Keratinocyte (primary cell): ENCODE measurements around the gene IRF2BP2. TPM values are rescaled to one million over a fixed set of nuclear protein-coding genes. Genes with fewer than 3 reads are reported as not detected.

Experiments
- DNase-seq: peaks from one replicate; pipeline ENCODE4 v3.0.0-alpha.2; 2011; ENCODE audit warnings: low read depth, missing footprints, low spot score
- FAIRE-seq: peaks from 2 replicates; lab custom pipeline; 2011; peaks lifted over from hg19 to GRCh38; lab: Jason Lieb, UNC
- H2AFZ ChIP-seq: 2 replicates; pipeline ENCODE4 v1.6.0; 2012; ENCODE audit warnings: low read length, control low read depth, inconsistent platforms; ENCODE audit not compliant: control insufficient read depth
- H3K27ac ChIP-seq: 2 replicates; pipeline ENCODE4 v1.5.1; 2011; ENCODE audit warnings: low read length; ENCODE audit not compliant: control insufficient read depth, insufficient read depth
- H3K27me3 ChIP-seq: 3 replicates; pipeline ENCODE4 v1.6.0; 2011; ENCODE audit warnings: low read length; ENCODE audit not compliant: control insufficient read depth, insufficient read depth; ENCODE audit errors: extremely low read depth
- H3K36me3 ChIP-seq, 2 experiments: 2 replicates in 1 of 2; 3 replicates in 1 of 2; pipeline ENCODE4 v1.5.1; 2011; ENCODE audit warnings: low read length in 2 of 2, mild to moderate bottlenecking in 1 of 2; ENCODE audit not compliant: control insufficient read depth in 2 of 2, insufficient read depth in 2 of 2; ENCODE audit errors: extremely low read depth in 1 of 2
- H3K4me1 ChIP-seq: 3 replicates; pipeline ENCODE4 v1.5.1; 2011; ENCODE audit warnings: low read length; ENCODE audit not compliant: control insufficient read depth, insufficient read depth; ENCODE audit errors: extremely low read depth
- H3K4me2 ChIP-seq: 3 replicates; pipeline ENCODE4 v1.6.0; 2011; ENCODE audit warnings: low read depth, low read length; ENCODE audit not compliant: control insufficient read depth, insufficient read depth; ENCODE audit errors: extremely low read depth
- H3K4me3 ChIP-seq, 3 experiments: fragments of 200-600 bp in 1 of 3; sonication (generic) in 1 of 3; 2 replicates in 2 of 3; 3 replicates in 1 of 3; pipeline ENCODE4 v1.5.1; 2011 to 2016; ENCODE audit warnings: low read length in 3 of 3, mild to moderate bottlenecking in 3 of 3, control low read depth in 2 of 3, inconsistent platforms in 1 of 3, low read depth in 1 of 3, mixed read lengths in 1 of 3, mixed run types in 1 of 3, moderate library complexity in 1 of 3; ENCODE audit not compliant: control insufficient read depth in 2 of 3, insufficient read depth in 2 of 3; ENCODE audit errors: extremely low read depth in 1 of 3
- H3K79me2 ChIP-seq: 2 replicates; pipeline ENCODE4 v1.6.0; 2012; ENCODE audit warnings: low read length; ENCODE audit not compliant: control insufficient read depth, insufficient read depth
- H3K9ac ChIP-seq: 3 replicates; pipeline ENCODE4 v1.6.0; 2011; ENCODE audit warnings: low read length; ENCODE audit not compliant: control insufficient read depth, insufficient read depth; ENCODE audit errors: extremely low read depth
- H3K9me1 ChIP-seq: 3 replicates; pipeline ENCODE4 v1.6.0; 2011; ENCODE audit warnings: low read length; ENCODE audit not compliant: control insufficient read depth, insufficient read depth; ENCODE audit errors: extremely low read depth
- H3K9me3 ChIP-seq: 2 replicates; pipeline ENCODE4 v1.5.1; 2012; ENCODE audit warnings: low read depth, low read length; ENCODE audit not compliant: control insufficient read depth
- H4K20me1 ChIP-seq: 3 replicates; pipeline ENCODE4 v1.6.0; 2011; ENCODE audit warnings: low read length; ENCODE audit not compliant: control insufficient read depth, insufficient read depth; ENCODE audit errors: extremely low read depth
- CTCF ChIP-seq, 3 experiments: IDR thresholded peaks in 1 of 3; conservative IDR thresholded peaks in 1 of 3; optimal IDR thresholded peaks in 1 of 3; 2 replicates in 2 of 3; 3 replicates in 1 of 3; pipeline versions ENCODE3 to v1.5.1; 2011; ENCODE audit warnings: low read length in 3 of 3, mild to moderate bottlenecking in 3 of 3, moderate library complexity in 2 of 3, control low read depth in 1 of 3, inconsistent platforms in 1 of 3; ENCODE audit not compliant: insufficient read depth in 2 of 3; ENCODE audit errors: extremely low read depth in 1 of 3
- EZH2 ChIP-seq: IDR thresholded peaks from one replicate; pipeline ENCODE4 v1.6.1; 2012; ENCODE audit warnings: inconsistent platforms, mild to moderate bottlenecking, low read length, moderate library complexity
- dilution Hi-C: fragments of 300-500 bp; cut with MboI; formaldehyde crosslinking; loops from one replicate; pipeline ENCODE4 v1.7.0; 2020; ENCODE audit warnings: low sequenced_read_pairs; ENCODE audit not compliant: extremely low pct_ligation_motif_present
- polyA plus RNA-seq, 5 experiments: library from polyadenylated mRNA; depleted of rRNA in 3 of 5; stranded (reverse) in 3 of 5; stranded (forward) in 1 of 5; unstranded in 1 of 5; fragments of >200 nt; gene quantifications; 1 replicate in 1 of 5; 2 replicates in 3 of 5; 3 replicates in 1 of 5; pipeline versions ENCODE4 v1.2.1 to v1.2.3, GENCODE V29; 2011 to 2012; ENCODE audit warnings: missing spikeins in 2 of 5, low read depth in 1 of 5, low replicate concordance in 1 of 5

IRF2BP2 gene
- polyA plus RNA-seq, 1 donor (not counting 4 experiments of a cell fraction or from before 2014, with no cell fraction given), result 29.9 TPM

- Histone ChIP-seq H3K4me3 (no peak overlapping the region), H3K9me3 (no peaks in the 10 kb centered on the region), H2AFZ (peak overlapping the region; percentile 2)
Observed at GRCh38 chr1:234589854-234590620, 19.9 kb downstream of the IRF2BP2 start.

GRCh38 chr1:234589064-234589800, 20.7 kb downstream of the IRF2BP2 start:
- no peaks in the 10 kb centered on the region for H3K27me3 ChIP-seq
- H3K9me1 ChIP-seq, result peaks cover 2% of the 10 kb centered on the region
- no peaks in the 10 kb centered on the region for H3K36me3 ChIP-seq
- H3K4me3 ChIP-seq, result peak overlapping the region in 1 of 3 experiments; percentile 22
- H4K20me1 ChIP-seq, result no peaks in the 10 kb centered on the region
- H3K4me1 ChIP-seq, result peaks cover 28% of the 10 kb centered on the region
- dilution Hi-C loops, result no loop called here
- FAIRE-seq, result no peak
- no peaks in the 10 kb centered on the region for H3K9me3 ChIP-seq
- H3K27ac ChIP-seq, result peak overlapping the region; percentile 51
- TF ChIP-seq EZH2 (no peak), CTCF (optimal IDR thresholded peaks at IDR 0.05 in 1 of 3, IDR thresholded peaks at IDR 0.05 in 1 of 3, conservative IDR thresholded peaks at IDR 0.05 in 1 of 3; ENCODE audit: extremely low read depth in 1 of 3, insufficient read depth in 2 of 3, low read length in 3 of 3) (no peak)
- peak; percentile 92 for DNase-seq
- H3K79me2 ChIP-seq, result no peaks in the 10 kb centered on the region
- peak overlapping the region; percentile 18 for H3K4me2 ChIP-seq
- H2AFZ ChIP-seq, result peak overlapping the region; percentile 83
- H3K9ac ChIP-seq, result peak overlapping the region; percentile 4

More at GRCh38 chr1:234589854-234590620, 19.9 kb downstream of the IRF2BP2 start:
- DNase-seq (no peak), FAIRE-seq (peak; percentile 93)
- dilution Hi-C loops, result no loop called here
- Histone ChIP-seq H3K9ac (peak overlapping the region; percentile 4), H3K79me2 (no peaks in the 10 kb centered on the region), H3K4me2 (peak overlapping the region; percentile 18), H3K4me1 (peaks cover 28% of the 10 kb centered on the region), H3K9me1 (peaks cover 2% of the 10 kb centered on the region), H3K27me3 (no peaks in the 10 kb centered on the region), H4K20me1 (no peaks in the 10 kb centered on the region), H3K36me3 (no peaks in the 10 kb centered on the region), H3K27ac (peak overlapping the region; percentile 51)
- no peak for TF ChIP-seq CTCF (optimal IDR thresholded peaks at IDR 0.05 in 1 of 3, IDR thresholded peaks at IDR 0.05 in 1 of 3, conservative IDR thresholded peaks at IDR 0.05 in 1 of 3; ENCODE audit: extremely low read depth in 1 of 3, insufficient read depth in 2 of 3, low read length in 3 of 3)
- no peak for TF ChIP-seq EZH2
